NCI-H524 treated with DMSO at 0.1 percent for 48 hours (cell line): ENCODE results near the gene PSMC6.

Source experiments
- DNase-seq: peaks from one replicate; lab custom pipeline; 2025; lab: John Stamatoyannopoulos, UW

Gene PSMC6

GRCh38 chr14:52706724-52707706 lies at the start of gene PSMC6:
Gene PSMC6, plus strand, starts transcription at chr14:52707200. Its CDS starts 20 bp downstream, at chr14:52707220.
- DNase-seq: peak; percentile 89

DNA sequence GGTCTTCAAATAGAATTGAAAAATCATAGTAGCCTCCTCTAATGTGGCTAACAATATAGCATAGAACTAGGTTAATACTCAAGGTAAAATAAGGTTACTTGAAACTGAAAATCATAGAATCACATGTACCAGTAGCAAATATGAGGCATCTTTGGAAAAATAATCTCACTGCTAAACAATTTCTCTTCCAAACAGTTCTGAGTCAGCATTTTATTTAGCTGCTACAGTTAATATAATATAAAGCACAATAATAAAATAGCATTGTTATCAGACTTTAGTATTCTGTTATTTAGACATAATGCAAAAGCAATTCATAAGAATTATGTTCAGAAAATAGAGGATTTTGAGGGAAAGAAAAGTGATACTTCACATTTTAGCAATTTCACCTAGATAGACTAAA lies 46.7 kb upstream of the PSMC6 start:
- DNase-seq: no peak

DNA sequence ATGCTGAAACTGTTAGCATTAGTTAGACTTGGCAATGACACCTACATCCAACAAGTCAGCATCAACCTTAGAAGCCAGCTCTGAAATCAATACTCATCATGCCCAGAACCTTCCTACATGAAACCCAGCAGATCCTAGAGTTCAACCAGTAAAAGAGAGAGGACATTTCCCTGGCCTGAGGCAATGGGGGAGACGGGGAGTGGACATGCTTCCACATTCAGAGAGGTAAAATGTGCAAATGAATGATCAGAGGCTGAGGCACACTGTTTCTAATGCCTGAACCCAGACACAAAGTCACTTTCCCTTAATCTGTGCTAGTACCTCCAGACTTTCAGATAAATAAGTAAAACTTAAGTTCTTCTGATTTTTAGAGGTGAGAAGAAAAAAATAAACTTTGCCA lies 46.2 kb upstream of the PSMC6 start:
- no peak for DNase-seq

DNA sequence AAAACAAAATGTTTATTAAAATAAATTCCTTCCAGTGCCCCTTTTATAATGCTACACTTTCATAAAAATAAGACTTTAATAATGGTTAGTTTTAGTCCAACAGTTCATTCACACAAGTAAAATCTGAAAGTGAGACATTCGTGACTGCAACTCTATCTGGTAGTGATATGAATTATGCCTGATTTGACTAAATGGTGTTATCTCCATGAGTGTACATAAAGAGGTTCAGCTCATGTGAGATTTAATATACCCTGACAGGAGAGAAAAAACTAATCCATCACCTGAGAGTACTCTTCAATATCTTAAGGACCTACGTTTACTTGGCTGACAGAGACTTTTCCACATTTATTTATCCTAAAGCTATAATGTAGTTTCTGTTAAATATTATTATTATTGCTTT lies 45.7 kb upstream of the PSMC6 start:
- DNase-seq: no peak

DNA sequence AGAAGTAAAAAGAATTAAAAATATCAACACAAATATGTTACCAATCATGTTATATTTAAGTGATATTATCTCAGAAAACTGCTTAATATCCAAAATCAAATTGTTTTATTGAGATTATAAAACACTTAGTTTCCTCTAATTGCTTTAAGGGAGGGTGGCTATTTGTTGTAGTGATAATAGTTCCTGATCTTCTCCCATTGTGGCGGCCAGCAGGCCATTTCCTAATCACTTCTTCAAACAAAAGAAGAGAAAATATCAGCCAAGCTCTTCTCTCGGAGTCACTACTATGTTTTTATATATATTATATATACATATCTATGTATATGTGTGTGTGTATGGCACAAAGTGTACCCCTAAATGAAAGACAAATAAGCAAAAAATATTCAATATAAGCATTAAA lies 43.1 kb upstream of the PSMC6 start:
- no peak for DNase-seq

DNA sequence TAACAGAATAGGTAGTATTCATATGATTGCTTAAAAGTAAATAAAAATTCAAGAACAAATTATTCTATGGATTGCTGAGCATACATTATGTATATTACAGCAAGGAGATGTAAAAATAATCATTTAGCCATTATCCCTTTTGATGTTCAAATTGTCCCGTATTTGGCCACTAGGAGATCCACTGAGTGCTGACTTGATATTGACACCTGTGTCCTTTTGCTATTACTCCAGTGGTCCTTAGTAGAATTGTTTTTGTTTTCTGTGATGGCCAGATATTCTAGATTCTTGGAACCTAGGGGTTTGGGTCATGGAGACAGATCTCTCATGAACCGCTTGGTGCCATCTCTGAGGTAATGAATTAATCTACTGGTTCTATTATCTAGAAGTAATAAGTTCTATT lies 28.4 kb upstream of the PSMC6 start:
- no peak for DNase-seq

DNA sequence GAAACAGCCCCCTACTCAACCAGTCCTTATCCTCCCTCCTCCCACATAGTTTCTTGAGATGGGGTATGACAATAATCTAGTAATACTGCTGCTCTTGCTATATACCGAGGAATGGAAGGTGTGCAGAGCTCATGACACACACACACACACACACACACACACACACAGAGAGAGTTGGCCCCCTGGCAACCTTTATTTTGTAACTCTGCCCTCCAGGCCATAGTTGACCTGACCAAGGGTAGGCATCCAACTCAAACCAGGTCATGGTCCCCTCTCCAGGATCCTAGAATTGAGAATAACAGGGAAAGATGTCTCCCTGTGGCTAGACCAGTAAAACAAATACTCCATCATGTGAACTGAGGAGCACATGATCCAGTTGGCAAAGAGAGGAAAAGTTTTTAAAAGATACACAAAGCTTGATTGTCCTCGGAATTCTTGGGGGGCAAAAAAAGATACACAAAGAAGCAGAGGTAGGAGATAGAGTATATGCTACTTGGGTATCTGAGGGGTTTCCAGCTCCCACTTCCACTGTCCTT lies 22.9 kb upstream of the PSMC6 start:
- no peak for DNase-seq

- DNase-seq: no peak
Measured at GRCh38 chr14:52686176-52686575, 20.8 kb upstream of the PSMC6 start.

DNA sequence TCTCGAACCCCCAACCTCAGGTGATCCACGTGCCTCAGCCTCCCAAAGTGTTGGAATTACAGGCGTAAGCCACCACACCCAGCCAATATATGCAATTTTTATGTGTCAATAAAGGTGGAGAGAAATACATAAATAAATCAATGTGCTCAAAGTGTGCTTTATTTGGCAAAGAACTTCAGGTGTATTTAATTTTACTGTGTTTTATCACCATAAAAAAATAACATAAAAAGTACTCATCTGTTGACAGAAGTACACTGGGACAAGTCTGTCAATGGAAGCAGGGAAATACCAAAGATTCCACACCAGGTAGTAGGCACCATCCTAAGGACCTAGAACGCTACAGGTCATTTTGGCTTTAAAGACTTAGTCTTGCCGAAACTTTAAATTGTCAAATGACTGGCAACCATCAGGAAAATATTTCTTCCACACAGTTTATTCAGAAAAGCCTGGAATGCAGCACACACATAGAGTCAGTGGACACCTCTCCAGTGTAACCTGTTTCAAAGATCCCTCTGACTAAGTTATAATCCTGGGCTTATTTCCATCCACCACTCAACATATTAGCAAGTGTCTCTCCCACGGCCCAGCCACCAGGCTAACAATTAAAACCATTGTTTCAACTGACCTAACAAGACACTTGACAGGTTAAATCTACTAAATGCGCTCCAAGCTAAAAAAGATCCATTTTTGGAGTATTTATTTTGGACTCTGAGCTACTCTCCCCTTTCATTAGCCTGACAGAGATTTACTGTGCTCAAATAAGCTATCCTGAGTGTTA lies 15.8 kb upstream of the PSMC6 start:
- DNase-seq: no peak

- no peak for DNase-seq
Measured at GRCh38 chr14:52692248-52692962, 14.6 kb upstream of the PSMC6 start.

DNA sequence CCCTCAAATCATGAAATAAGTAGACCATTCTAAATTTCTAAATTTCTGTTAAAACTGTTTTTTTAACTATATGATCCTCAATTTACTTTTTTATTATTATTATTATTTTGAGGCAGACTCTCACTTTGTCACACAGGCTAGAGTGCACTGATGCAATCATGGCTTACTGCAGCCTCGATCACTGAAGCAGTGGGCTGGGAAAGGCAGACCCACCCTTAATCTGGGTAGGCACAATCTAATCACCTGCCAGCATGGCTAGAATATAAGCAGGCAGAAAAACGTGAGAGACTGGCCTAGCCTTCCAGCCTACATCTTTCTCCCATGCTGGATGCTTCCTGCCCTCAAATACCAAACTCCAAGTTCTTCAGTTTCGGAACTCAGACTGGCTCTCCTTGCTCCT lies 14.0 kb upstream of the PSMC6 start:
- no peak for DNase-seq

DNA sequence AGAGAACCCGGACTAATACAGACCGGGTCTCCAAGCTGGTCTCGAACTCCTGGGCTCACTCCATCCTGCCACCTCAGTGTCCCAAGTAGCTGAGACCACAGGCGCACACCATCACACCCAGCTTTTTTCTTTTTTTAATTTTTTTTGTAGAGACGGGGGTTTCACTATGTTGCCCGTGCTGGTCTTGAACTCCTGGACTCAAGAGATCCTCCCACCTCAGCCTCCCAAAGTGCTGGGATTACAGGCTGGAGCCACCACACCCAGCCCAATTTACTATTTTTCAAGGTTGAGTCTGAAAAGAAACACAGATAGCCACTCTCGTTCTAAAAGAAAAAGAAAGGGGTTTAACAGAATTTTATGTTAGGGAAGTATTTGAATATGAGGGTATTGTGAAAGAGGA lies 13.5 kb upstream of the PSMC6 start:
- DNase-seq: no peak

DNA sequence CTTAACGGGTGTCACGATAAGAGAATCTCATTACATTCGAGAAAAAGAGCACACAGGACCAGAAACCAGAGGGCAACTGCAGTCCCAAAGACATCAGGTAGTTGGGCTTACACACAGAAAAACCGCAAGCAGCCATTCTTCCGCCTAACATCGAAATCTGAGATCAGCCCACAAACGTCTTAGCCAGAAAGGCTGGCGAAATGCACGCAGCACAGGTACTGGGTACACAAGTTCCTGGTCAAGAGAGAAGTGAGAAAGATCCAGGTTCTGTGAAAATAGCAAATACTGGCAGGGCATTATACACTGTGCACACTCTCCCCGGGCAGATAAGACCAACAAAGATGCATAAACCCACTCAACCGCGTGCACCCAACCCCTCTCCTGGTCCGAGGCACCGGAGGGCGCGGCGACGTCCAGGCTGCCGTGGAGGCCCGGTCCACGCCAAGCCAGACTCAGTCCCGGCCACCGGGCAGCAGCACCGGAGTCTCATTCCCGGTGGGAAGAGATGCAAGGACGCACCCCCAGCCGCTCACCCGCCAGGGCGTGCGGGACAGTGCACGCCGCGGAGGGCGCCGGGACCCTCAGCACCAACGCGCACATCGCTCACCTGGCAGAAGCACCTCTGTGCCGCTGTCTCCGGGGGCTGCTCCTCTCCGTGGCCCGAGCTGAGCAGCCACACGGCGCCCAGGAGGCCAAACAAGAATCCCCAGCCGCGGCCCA lies 12.1 kb upstream of the PSMC6 start:
- DNase-seq: no peak

- no peak for DNase-seq
Measured at GRCh38 chr14:52695481-52696091, 11.4 kb upstream of the PSMC6 start, which contains the start of gene ERO1A. Gene ERO1A, minus strand, starts transcription at chr14:52695558. Its CDS starts 77 bp downstream, at chr14:52695481.

- no peak for DNase-seq
Measured at GRCh38 chr14:52700701-52701172, 6.3 kb upstream of the PSMC6 start.

- no peak for DNase-seq
Measured at GRCh38 chr14:52701223-52701622, 5.8 kb upstream of the PSMC6 start.

DNA sequence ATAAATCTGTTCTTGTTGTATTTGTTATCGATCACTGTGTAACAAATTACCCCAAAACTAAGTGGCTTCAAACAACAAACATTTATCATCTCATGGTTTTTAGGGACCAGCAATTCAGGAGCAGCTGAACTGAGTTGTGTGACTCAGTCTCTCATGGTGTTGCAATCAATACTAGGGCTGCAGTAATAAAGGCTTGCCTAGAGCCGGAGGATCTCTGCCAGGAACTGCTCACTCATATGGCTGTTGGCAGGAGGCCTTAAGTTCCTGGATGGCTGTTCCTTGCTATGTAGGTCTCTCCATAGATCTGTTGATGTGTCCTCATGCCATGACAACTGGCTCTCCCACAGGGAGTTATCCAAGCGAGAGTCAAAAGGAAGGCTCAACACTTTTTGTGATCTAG lies 3.8 kb upstream of the PSMC6 start:
- no peak for DNase-seq

DNA sequence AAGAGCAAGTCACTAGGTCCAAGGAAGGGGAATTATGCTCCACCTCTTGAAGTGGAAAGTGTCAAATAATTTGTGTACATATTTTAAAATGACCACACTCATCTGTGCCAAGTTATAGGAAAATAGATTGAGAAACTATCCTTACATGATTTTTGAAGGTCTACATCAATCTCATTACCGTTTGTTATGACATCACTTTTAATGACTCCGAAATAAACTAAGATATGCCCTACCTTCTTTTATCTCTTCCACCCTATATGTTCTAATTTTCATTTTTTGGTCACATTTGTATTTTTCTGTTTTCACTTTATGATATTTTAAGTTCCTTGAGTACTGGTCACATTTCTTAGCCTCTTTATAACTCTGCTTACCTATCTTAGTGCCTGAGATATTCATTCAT lies 3.3 kb upstream of the PSMC6 start:
- DNase-seq: no peak

GRCh38 chr14:52706286-52706685 lies 714 bp upstream of the PSMC6 start:
- no peak for DNase-seq

GRCh38 chr14:52711666-52712065 lies 4.7 kb downstream of the PSMC6 start:
- no peak for DNase-seq

DNA sequence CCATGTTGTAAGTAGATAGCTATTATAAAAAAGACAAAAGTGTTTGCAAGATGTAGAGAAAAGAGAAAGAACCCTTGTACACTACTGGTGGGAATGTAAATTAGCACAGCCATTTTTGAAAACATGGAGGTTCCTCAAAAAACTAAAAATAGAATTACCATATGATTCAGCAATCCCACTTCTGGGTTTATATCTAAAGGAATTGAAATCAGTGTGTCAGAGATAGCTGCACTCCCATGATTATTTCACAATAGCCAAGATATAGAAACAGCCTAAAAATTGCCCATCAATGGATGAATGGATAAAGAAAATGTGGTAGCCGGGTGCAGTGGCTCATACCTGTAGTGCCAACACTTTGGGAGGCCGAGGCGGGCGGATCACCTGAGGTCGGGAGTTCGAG lies 9.2 kb downstream of the PSMC6 start:
- no peak for DNase-seq
